Trophoblast cell (in vitro differentiated cells and primary cell): ENCODE measurements around the gene RNF212.
A peak's percentile ranks its signal among the peaks of the same experiment; 100 is the strongest.
"Not testable (repeated sequence)": the region's sequence is repeated elsewhere in the genome, so short reads cannot be mapped to it uniquely, and the experiment has no call there.

Source experiments
- DNase-seq, 2 donors: peaks; one replicate each; pipeline ENCODE4 v3.0.0-alpha.2; 2016
- H2AFZ ChIP-seq: 2 replicates; pipeline ENCODE4 v1.6.1; 2013; ENCODE audit warnings: low read length, moderate library complexity, mild to moderate bottlenecking; ENCODE audit not compliant: insufficient read depth, poor library complexity
- H2AK5ac ChIP-seq: 2 replicates; pipeline ENCODE4 v1.6.1; 2013; ENCODE audit warnings: mild to moderate bottlenecking, low read length
- H2BK120ac ChIP-seq: 2 replicates; pipeline ENCODE4 v1.6.1; 2013; ENCODE audit warnings: low read length, mild to moderate bottlenecking, moderate library complexity; ENCODE audit not compliant: insufficient read depth, poor library complexity
- H2BK12ac ChIP-seq: 2 replicates; pipeline ENCODE4 v1.6.1; 2013; ENCODE audit warnings: mild to moderate bottlenecking, low read length, moderate library complexity
- H2BK5ac ChIP-seq: 2 replicates; pipeline ENCODE4 v1.6.1; 2013; ENCODE audit warnings: low read length, low read depth, moderate library complexity, mild to moderate bottlenecking; ENCODE audit not compliant: poor library complexity
- H3K14ac ChIP-seq: 2 replicates; pipeline ENCODE4 v1.6.1; 2013; ENCODE audit warnings: mild to moderate bottlenecking, low read length
- H3K18ac ChIP-seq: 2 replicates; pipeline ENCODE4 v1.6.1; 2013; ENCODE audit warnings: mild to moderate bottlenecking, low read length
- H3K23ac ChIP-seq: 2 replicates; pipeline ENCODE4 v1.6.1; 2013; ENCODE audit warnings: low read length
- H3K27ac ChIP-seq: 2 replicates; pipeline ENCODE4 v1.5.1; 2013; ENCODE audit warnings: low read depth, mild to moderate bottlenecking, inconsistent platforms, low read length, moderate library complexity
- H3K27me3 ChIP-seq: 2 replicates; pipeline ENCODE4 v1.6.1; 2013; ENCODE audit warnings: inconsistent platforms, mild to moderate bottlenecking, low read length, moderate library complexity; ENCODE audit not compliant: insufficient read depth
- H3K36me3 ChIP-seq, 2 experiments: 1 replicate in 1 of 2; 2 replicates in 1 of 2; pipeline ENCODE4 v1.6.1; 2013; ENCODE audit warnings: low read length in 2 of 2, mild to moderate bottlenecking in 2 of 2, moderate library complexity in 1 of 2; ENCODE audit not compliant: insufficient read depth in 2 of 2, control insufficient read depth in 1 of 2
- H3K4ac ChIP-seq: 2 replicates; pipeline ENCODE4 v1.6.1; 2013; ENCODE audit warnings: low read depth, mild to moderate bottlenecking, low read length, moderate library complexity
- H3K4me1 ChIP-seq, 2 experiments: 1 replicate in 1 of 2; 2 replicates in 1 of 2; pipeline ENCODE4 v1.6.1; 2013; ENCODE audit warnings: low read length in 2 of 2, mild to moderate bottlenecking in 2 of 2, moderate library complexity in 1 of 2; ENCODE audit not compliant: insufficient read depth in 2 of 2, control insufficient read depth in 1 of 2
- H3K4me2 ChIP-seq: 2 replicates; pipeline ENCODE4 v1.6.1; 2013; ENCODE audit warnings: inconsistent platforms, mild to moderate bottlenecking, low read length, moderate library complexity
- H3K4me3 ChIP-seq: 2 replicates; pipeline ENCODE4 v1.5.1; 2013; ENCODE audit warnings: mild to moderate bottlenecking, low read depth, low read length, inconsistent platforms
- H3K79me1 ChIP-seq: one replicate; pipeline ENCODE4 v1.6.1; 2013; ENCODE audit warnings: low read length
- H3K79me2 ChIP-seq: 2 replicates; pipeline ENCODE4 v1.6.1; 2013; ENCODE audit warnings: low read length, mild to moderate bottlenecking; ENCODE audit not compliant: control insufficient read depth, insufficient read depth, poor library complexity
- H3K9ac ChIP-seq: 2 replicates; pipeline ENCODE4 v1.6.1; 2013; ENCODE audit warnings: mild to moderate bottlenecking, low read length
- H3K9me3 ChIP-seq: 2 replicates; pipeline ENCODE4 v1.6.1; 2013; ENCODE audit warnings: low read depth, mild to moderate bottlenecking, control low read depth, inconsistent platforms, low read length; ENCODE audit not compliant: insufficient read depth
- H4K12ac ChIP-seq: 2 replicates; pipeline ENCODE4 v1.6.1; 2013; ENCODE audit warnings: low read depth, mild to moderate bottlenecking, low read length, moderate library complexity
- H4K8ac ChIP-seq: 2 replicates; pipeline ENCODE4 v1.6.1; 2013; ENCODE audit warnings: low read depth, mild to moderate bottlenecking, low read length, moderate library complexity
- H4K91ac ChIP-seq: one replicate; pipeline ENCODE4 v1.6.1; 2013; ENCODE audit warnings: low read depth, mild to moderate bottlenecking, low read length, moderate library complexity
- WGBS: extraction: QIAGEN DNeasy Blood & Tissue Kit; methylation state at CpG from one replicate; pipeline ENCODE4 v1.1.7; 2013; ENCODE audit warnings: missing lambda C conversion rate; ENCODE audit not compliant: insufficient read length, insufficient coverage; ENCODE audit errors: extremely low coverage; 5-methylcytosine and 5-hydroxymethylcytosine counted together

RNF212 gene

DNA sequence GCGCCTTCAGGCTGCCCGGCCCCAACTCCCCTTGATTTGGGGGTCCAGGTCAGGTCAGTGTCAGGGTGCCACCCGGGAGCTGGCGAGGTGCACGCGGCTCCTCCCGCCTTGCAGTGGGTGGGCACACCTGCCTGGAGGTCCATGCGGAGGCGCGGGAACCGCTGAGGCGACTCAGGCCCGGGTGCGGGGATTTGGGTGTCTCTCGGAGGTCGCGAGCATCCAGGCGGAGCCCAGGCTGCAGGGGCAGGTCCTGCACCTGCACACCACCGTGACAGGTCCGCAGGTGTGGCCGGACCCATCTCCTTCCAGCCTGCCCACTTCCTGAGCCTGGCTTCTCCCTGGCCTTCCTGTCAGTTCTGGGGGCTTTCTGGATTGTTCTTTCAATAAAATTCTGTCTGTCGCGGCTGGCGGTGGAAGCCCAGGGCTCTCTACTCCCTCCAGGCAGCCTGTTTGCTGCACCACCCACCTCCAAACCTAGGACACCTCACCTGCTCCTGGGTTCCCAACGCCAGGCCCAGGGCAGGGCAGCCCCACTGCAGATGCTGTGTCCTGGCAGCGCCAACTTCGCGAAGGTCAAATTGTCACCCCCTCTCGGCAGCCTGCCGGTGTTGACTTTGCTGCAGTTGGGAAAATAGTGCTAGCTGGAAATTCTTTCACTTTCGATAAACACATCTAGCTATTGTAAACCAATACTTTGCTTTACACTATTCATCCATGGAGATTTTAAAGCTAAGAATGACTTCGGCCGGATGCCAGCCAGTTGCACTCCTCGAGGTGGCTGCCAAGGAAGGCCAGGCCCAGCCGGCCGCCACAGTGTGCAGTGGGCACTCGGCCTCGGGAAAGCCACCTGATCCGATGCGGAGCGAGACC lies 66.0 kb downstream of the RNF212 start:
- Histone ChIP-seq H3K4me2 (no peak overlapping the region), H3K14ac (no peak overlapping the region), H3K4me3 (no peak overlapping the region), H3K79me2 (peaks cover 2% of the 10 kb centered on the region), H3K4me1 (peaks cover 22% of the 10 kb centered on the region in 2 experiments), H2BK120ac (no peak overlapping the region), H3K4ac (no peak overlapping the region), H2AFZ (no peak overlapping the region), H2BK5ac (no peak overlapping the region), H3K23ac (no peak overlapping the region), H4K12ac (no peak overlapping the region), H4K91ac (no peak overlapping the region), H3K79me1 (peaks cover 22% of the 10 kb centered on the region), H2AK5ac (no peak overlapping the region), H4K8ac (no peak overlapping the region), H3K36me3 (no peaks in the 10 kb centered on the region), H2BK12ac (no peak overlapping the region), H3K18ac (no peak overlapping the region), H3K27me3 (peaks cover 7% of the 10 kb centered on the region), H3K9ac (no peak overlapping the region), H3K9me3 (peaks cover 6% of the 10 kb centered on the region), H3K27ac (no peak overlapping the region)
- no peak for DNase-seq
- WGBS: no CpG with 5 or more reads among the region's 41 CpGs

DNA sequence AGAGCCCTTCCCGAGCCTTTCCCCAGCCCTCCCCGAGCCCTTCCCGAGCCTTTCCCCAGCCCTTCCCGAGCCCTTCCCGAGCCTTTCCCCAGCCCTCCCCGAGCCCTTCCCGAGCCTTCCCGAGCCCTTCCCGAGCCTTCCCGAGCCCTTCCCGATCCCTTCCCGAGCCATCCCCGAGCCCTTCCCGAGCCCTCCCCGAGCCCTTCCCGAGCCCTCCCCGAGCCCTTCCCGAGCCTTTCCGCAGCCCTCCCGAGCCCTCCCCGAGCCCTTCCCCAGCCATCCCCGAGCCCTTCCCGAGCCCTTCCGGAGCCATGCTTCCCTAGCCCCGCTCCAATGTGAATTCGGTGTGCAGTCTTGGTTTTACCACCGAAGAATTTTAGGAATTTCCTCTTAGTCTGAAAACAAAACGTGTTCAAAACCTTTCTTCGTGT lies 66.8 kb downstream of the RNF212 start:
- not testable (repeated sequence) for H3K4ac ChIP-seq, H2BK12ac ChIP-seq, H3K18ac ChIP-seq, H3K4me2 ChIP-seq, H2BK120ac ChIP-seq, H3K27ac ChIP-seq, H3K14ac ChIP-seq, H2BK5ac ChIP-seq, H3K9me3 ChIP-seq, H3K79me2 ChIP-seq, H3K27me3 ChIP-seq, H3K9ac ChIP-seq, H2AFZ ChIP-seq, H3K36me3 ChIP-seq, H3K4me3 ChIP-seq, H3K23ac ChIP-seq, H4K8ac ChIP-seq, H4K12ac ChIP-seq
- WGBS: no CpG with 5 or more reads among the region's 29 CpGs
- Histone ChIP-seq H3K4me1 (peaks cover 22% of the 10 kb centered on the region in 2 experiments), H3K79me1 (peaks cover 22% of the 10 kb centered on the region), H2AK5ac (peak overlapping the region; percentile 34), H4K91ac (peak overlapping the region; percentile 71)
- peak; percentile 57 to 71 for DNase-seq

DNA sequence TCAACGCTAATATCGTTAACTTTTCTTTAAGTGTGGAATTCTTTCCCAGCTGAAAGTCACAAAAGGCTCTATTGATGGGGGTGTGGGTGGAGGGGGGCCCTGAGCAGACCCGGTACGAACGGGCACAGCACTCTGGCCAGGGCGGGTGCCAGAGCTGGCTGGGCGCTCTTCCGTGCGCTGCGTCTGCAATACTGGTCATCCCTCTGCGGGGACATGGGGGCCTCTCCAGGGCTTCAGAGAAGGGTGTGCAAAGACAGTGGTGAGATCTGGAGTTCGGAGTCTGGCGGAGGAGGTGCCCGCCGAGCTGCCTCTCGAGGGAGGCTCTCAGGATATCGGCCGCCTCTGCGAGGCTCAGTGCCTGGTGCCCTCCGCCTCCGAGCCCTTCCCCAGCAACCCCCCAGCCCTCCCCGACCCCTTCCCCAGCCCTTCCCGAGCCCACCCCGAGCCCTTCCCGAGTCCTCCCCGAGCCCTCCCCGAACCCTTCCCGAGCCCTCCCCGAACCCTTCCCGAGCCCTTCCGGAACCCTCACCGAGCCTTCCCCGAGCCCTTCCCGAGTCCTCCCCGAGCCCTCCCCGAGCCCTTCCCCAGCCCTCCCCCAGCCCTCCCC lies 67.7 kb downstream of the RNF212 start:
- no peak overlapping the region for H3K9ac ChIP-seq
- no peak overlapping the region for H2BK120ac ChIP-seq
- no peak overlapping the region for H3K18ac ChIP-seq
- H2AFZ ChIP-seq: no peak overlapping the region
- no peak overlapping the region for H3K14ac ChIP-seq
- peaks cover 5% of the 10 kb centered on the region for H3K27me3 ChIP-seq
- no peak overlapping the region for H3K4me2 ChIP-seq
- no peak overlapping the region for H2BK12ac ChIP-seq
- no peak overlapping the region for H4K8ac ChIP-seq
- peaks cover 22% of the 10 kb centered on the region in 2 experiments for H3K4me1 ChIP-seq
- H3K23ac ChIP-seq: no peak overlapping the region
- no peak for DNase-seq
- no peak overlapping the region for H3K27ac ChIP-seq
- H3K79me1 ChIP-seq: peaks cover 22% of the 10 kb centered on the region
- WGBS: no CpG with 5 or more reads among the region's 36 CpGs
- H2BK5ac ChIP-seq: no peak overlapping the region
- H2AK5ac ChIP-seq: no peak overlapping the region
- no peak overlapping the region for H3K4me3 ChIP-seq
- H3K9me3 ChIP-seq: peaks cover 3% of the 10 kb centered on the region
- H4K91ac ChIP-seq: no peak overlapping the region
- no peak overlapping the region for H4K12ac ChIP-seq
- H3K4ac ChIP-seq: no peak overlapping the region
- peaks cover 2% of the 10 kb centered on the region for H3K79me2 ChIP-seq
- H3K36me3 ChIP-seq: no peaks in the 10 kb centered on the region

DNA sequence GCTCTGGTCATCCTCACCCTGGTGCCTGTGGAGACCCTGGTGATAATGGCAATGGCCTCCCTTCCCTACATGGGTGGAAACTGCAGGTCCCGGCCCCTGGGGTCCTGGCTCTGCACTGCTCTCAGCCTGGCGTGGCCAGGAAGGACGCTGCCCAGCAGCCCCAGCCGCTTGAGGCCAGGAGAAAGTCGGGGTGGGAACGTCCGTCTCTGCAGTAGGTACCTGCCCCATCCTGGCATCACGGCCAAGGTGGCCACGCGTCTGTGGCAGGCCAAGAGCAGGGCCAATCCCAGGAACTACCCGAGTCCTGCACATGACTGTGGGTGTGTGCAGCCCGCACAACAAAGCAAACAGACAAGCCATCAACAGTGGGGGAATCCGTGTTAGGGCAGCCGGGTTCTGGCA lies 68.2 kb downstream of the RNF212 start:
- Histone ChIP-seq H3K79me1 (peaks cover 22% of the 10 kb centered on the region), H3K23ac (no peak overlapping the region), H3K4me2 (no peak overlapping the region), H4K12ac (no peak overlapping the region), H2BK120ac (no peak overlapping the region), H2AK5ac (peak overlapping the region; percentile 80), H3K14ac (peak overlapping the region; percentile 56), H3K9ac (no peak overlapping the region), H3K79me2 (peaks cover 2% of the 10 kb centered on the region), H4K8ac (no peak overlapping the region), H3K4me1 (peaks cover 22% of the 10 kb centered on the region in 2 experiments), H2BK5ac (no peak overlapping the region), H3K18ac (peak overlapping the region; percentile 34), H3K27me3 (peaks cover under 1% of the 10 kb centered on the region), H3K4me3 (no peak overlapping the region), H3K4ac (no peak overlapping the region), H3K9me3 (peaks cover 3% of the 10 kb centered on the region), H2AFZ (no peak overlapping the region), H4K91ac (peak overlapping the region; percentile 85), H2BK12ac (peak overlapping the region; percentile 82), H3K36me3 (no peaks in the 10 kb centered on the region), H3K27ac (no peak overlapping the region)
- no peak for DNase-seq
- WGBS: no CpG with 5 or more reads among the region's 14 CpGs
